ENCODE data around the gene IKZF4.

DNA sequence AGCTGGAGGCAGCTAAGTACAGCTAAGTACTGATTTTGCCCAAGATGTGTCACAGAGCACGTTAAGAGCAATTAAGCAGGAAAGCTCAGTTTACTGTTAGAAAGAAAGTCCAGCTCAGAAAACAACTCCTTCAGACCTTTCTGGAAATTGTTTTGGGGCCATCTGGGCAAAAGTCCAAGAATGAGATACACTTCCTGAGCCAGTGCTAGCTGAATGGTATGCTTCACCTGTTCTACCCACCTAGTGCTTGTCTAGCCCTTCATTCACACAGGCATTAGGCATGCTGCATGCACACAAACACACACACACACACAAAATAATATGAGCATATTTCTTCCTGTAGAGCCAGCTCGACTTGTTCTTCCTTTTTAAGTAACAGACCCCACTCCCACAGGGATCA is 6.6 kb upstream of the IKZF4 start:
- no peak for TF ChIP-seq POLR2A (IDR thresholded peaks at IDR 0.05)
- TF ChIP-seq, protein P1, sequence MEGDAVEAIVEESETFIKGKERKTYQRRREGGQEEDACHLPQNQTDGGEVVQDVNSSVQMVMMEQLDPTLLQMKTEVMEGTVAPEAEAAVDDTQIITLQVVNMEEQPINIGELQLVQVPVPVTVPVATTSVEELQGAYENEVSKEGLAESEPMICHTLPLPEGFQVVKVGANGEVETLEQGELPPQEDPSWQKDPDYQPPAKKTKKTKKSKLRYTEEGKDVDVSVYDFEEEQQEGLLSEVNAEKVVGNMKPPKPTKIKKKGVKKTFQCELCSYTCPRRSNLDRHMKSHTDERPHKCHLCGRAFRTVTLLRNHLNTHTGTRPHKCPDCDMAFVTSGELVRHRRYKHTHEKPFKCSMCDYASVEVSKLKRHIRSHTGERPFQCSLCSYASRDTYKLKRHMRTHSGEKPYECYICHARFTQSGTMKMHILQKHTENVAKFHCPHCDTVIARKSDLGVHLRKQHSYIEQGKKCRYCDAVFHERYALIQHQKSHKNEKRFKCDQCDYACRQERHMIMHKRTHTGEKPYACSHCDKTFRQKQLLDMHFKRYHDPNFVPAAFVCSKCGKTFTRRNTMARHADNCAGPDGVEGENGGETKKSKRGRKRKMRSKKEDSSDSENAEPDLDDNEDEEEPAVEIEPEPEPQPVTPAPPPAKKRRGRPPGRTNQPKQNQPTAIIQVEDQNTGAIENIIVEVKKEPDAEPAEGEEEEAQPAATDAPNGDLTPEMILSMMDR (IDR thresholded peaks at IDR 0.05), result no peak
